Measurements from ENCODE around the gene KCNQ1OT1.

DNA sequence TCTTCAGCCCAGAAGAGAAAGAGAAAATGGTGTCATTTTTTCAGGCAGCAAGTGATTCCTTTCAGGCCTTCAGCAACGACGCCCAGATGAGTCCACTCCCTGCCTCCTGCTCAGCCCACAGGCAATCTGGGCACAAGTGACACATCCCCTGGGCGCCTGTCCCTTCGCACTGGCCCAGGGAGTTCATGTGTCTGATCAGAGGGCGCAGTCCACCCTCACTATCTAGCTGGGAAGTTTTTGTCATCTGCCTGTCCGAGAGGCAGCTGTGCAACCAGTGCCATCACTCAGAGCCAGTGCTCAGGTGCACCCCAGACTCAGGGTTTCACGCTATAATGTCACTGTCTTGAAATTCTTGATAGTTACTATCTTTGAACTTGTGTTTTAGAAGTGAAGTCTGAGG is 1.4 kb upstream of the KCNQ1OT1 start:
- TF ChIP-seq, protein P1, sequence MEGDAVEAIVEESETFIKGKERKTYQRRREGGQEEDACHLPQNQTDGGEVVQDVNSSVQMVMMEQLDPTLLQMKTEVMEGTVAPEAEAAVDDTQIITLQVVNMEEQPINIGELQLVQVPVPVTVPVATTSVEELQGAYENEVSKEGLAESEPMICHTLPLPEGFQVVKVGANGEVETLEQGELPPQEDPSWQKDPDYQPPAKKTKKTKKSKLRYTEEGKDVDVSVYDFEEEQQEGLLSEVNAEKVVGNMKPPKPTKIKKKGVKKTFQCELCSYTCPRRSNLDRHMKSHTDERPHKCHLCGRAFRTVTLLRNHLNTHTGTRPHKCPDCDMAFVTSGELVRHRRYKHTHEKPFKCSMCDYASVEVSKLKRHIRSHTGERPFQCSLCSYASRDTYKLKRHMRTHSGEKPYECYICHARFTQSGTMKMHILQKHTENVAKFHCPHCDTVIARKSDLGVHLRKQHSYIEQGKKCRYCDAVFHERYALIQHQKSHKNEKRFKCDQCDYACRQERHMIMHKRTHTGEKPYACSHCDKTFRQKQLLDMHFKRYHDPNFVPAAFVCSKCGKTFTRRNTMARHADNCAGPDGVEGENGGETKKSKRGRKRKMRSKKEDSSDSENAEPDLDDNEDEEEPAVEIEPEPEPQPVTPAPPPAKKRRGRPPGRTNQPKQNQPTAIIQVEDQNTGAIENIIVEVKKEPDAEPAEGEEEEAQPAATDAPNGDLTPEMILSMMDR (IDR thresholded peaks at IDR 0.05; ENCODE audit: low read depth, low read length, missing input control): no peak
- TF ChIP-seq RXRA (IDR thresholded peaks at IDR 0.05) (no peak), SP1 (IDR thresholded peaks at IDR 0.05) (no peak), FOXA1 (IDR thresholded peaks at IDR 0.05) (no peak), TAF1 (conservative IDR thresholded peaks at IDR 0.05) (no peak), YY1 (IDR thresholded peaks at IDR 0.05) (no peak)
- TF ChIP-seq, protein P2, sequence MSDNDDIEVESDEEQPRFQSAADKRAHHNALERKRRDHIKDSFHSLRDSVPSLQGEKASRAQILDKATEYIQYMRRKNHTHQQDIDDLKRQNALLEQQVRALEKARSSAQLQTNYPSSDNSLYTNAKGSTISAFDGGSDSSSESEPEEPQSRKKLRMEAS (IDR thresholded peaks at IDR 0.05): no peak
- TF ChIP-seq, protein P3, sequence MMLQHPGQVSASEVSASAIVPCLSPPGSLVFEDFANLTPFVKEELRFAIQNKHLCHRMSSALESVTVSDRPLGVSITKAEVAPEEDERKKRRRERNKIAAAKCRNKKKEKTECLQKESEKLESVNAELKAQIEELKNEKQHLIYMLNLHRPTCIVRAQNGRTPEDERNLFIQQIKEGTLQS (IDR thresholded peaks at IDR 0.05): no peak
- TF ChIP-seq, protein P4, sequence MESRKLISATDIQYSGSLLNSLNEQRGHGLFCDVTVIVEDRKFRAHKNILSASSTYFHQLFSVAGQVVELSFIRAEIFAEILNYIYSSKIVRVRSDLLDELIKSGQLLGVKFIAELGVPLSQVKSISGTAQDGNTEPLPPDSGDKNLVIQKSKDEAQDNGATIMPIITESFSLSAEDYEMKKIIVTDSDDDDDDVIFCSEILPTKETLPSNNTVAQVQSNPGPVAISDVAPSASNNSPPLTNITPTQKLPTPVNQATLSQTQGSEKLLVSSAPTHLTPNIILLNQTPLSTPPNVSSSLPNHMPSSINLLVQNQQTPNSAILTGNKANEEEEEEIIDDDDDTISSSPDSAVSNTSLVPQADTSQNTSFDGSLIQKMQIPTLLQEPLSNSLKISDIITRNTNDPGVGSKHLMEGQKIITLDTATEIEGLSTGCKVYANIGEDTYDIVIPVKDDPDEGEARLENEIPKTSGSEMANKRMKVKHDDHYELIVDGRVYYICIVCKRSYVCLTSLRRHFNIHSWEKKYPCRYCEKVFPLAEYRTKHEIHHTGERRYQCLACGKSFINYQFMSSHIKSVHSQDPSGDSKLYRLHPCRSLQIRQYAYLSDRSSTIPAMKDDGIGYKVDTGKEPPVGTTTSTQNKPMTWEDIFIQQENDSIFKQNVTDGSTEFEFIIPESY (IDR thresholded peaks at IDR 0.05): no peak
